ENCODE measurements around the gene CDH6.

CDH6 gene

DNA sequence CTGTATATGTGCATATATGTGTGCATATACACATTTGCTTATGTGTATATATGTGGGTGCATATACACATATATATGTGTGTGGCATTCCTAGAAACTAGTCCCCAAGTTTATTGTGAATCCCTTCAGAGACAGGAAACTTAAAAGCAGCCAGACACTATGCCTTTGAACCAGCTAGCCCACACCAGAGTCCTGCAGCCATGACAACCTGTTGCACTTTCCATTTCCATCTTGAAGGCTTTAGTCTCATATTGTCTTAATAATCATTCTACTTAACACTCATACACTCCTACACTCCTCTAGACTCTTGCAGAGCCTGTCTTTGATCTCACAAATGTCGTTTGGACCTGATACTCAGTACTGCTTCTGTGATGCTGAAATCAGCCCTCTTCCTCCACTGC, 34.8 kb upstream of the CDH6 start:
- no peak overlapping the region for H3K27ac ChIP-seq (ENCODE audit: insufficient read depth in 1 of 2, low read depth in 1 of 2, low read length in 2 of 2, poor library complexity in 1 of 2, severe bottlenecking in 2 of 2)
- WGBS (ENCODE audit: insufficient coverage) = 86% methylated on average over 1 of the region's 1 CpG

GRCh38 chr5:31161781-31162181, 31.7 kb upstream of the CDH6 start:
- no peak overlapping the region for H3K4me3 ChIP-seq (ENCODE audit: control insufficient read depth in 1 of 7, extremely low read depth in 1 of 7, insufficient read depth in 4 of 7, low read depth in 2 of 7, low read length in 6 of 7)
- ChIA-PET CTCF (interaction anchor here (0.7 to 0.9 kb wide), 2 partner anchors 24 to 259 kb away, joined by 3 read pairs; no protein-coding TSS in a partner anchor), POLR2A (no interaction called here)
- peaks cover 0 to 4% (median 0%) of the 10 kb centered on the region in 5 experiments for H3K27me3 ChIP-seq (replicated peaks in 2 of 5; ENCODE audit: control insufficient read depth in 4 of 5, insufficient read depth in 5 of 5, low read length in 4 of 5)
- no peaks in the 10 kb centered on the region for H3K4me1 ChIP-seq (ENCODE audit: control extremely low read depth in 1 of 4, control insufficient read depth in 4 of 4, insufficient read depth in 4 of 4, low read length in 3 of 4)
- no peak for DNase-seq
- no peaks in the 10 kb centered on the region for H3K36me3 ChIP-seq (ENCODE audit: control insufficient read depth in 4 of 4, insufficient read depth in 4 of 4, low read length in 3 of 4)
- no peak overlapping the region for H3K27ac ChIP-seq (ENCODE audit: insufficient read depth in 1 of 2, low read depth in 1 of 2, low read length in 2 of 2, poor library complexity in 1 of 2, severe bottlenecking in 2 of 2)
- no peaks in the 10 kb centered on the region for H3K9me3 ChIP-seq (ENCODE audit: control extremely low read depth in 1 of 5, control insufficient read depth in 4 of 5, insufficient read depth in 2 of 5, low read depth in 1 of 5, low read length in 4 of 5)
- 48% methylated on average over 2 of the region's 2 CpGs for WGBS (ENCODE audit: insufficient coverage)

More for the DNA sequence above, 34.8 kb upstream of the CDH6 start:
- Histone ChIP-seq H3K9me3 (ENCODE audit: control extremely low read depth in 1 of 5, control insufficient read depth in 4 of 5, insufficient read depth in 2 of 5, low read depth in 1 of 5, low read length in 4 of 5) (no peaks in the 10 kb centered on the region), H3K36me3 (ENCODE audit: control insufficient read depth in 4 of 4, insufficient read depth in 4 of 4, low read length in 3 of 4) (no peaks in the 10 kb centered on the region), H3K27me3 (replicated peaks in 2 of 5; ENCODE audit: control insufficient read depth in 4 of 5, insufficient read depth in 5 of 5, low read length in 4 of 5) (peaks cover 0 to 4% (median 0%) of the 10 kb centered on the region in 5 experiments), H3K4me1 (ENCODE audit: control extremely low read depth in 1 of 4, control insufficient read depth in 4 of 4, insufficient read depth in 4 of 4, low read length in 3 of 4) (no peaks in the 10 kb centered on the region), H3K4me3 (ENCODE audit: control insufficient read depth in 1 of 7, extremely low read depth in 1 of 7, insufficient read depth in 4 of 7, low read depth in 2 of 7, low read length in 6 of 7) (no peak overlapping the region)
- ChIA-PET CTCF (interaction anchor here (1.0 kb wide), 1 partner anchor 28 kb away, joined by 3 read pairs; no protein-coding TSS in a partner anchor), POLR2A (no interaction called here)
- DNase-seq = no peak

- POLR2A ChIA-PET = no interaction called here
- no peak overlapping the region for H3K27ac ChIP-seq (ENCODE audit: insufficient read depth in 1 of 2, low read depth in 1 of 2, low read length in 2 of 2, poor library complexity in 1 of 2, severe bottlenecking in 2 of 2)
- WGBS (ENCODE audit: insufficient coverage) = no CpG with 5 or more reads among the region's 2 CpGs
- no peaks in the 10 kb centered on the region for H3K9me3 ChIP-seq (ENCODE audit: control extremely low read depth in 1 of 5, control insufficient read depth in 4 of 5, insufficient read depth in 2 of 5, low read depth in 1 of 5, low read length in 4 of 5)
- no peaks in the 10 kb centered on the region for H3K27me3 ChIP-seq (replicated peaks in 2 of 5; ENCODE audit: control insufficient read depth in 4 of 5, insufficient read depth in 5 of 5, low read length in 4 of 5)
- no peaks in the 10 kb centered on the region for H3K4me1 ChIP-seq (ENCODE audit: control extremely low read depth in 1 of 4, control insufficient read depth in 4 of 4, insufficient read depth in 4 of 4, low read length in 3 of 4)
- CTCF ChIA-PET = no interaction called here
- no peaks in the 10 kb centered on the region for H3K36me3 ChIP-seq (ENCODE audit: control insufficient read depth in 4 of 4, insufficient read depth in 4 of 4, low read length in 3 of 4)
- no peak for DNase-seq
- no peak overlapping the region for H3K4me3 ChIP-seq (ENCODE audit: control insufficient read depth in 1 of 7, extremely low read depth in 1 of 7, insufficient read depth in 4 of 7, low read depth in 2 of 7, low read length in 6 of 7)
Observed at GRCh38 chr5:31165729-31166128, 27.8 kb upstream of the CDH6 start.

DNA sequence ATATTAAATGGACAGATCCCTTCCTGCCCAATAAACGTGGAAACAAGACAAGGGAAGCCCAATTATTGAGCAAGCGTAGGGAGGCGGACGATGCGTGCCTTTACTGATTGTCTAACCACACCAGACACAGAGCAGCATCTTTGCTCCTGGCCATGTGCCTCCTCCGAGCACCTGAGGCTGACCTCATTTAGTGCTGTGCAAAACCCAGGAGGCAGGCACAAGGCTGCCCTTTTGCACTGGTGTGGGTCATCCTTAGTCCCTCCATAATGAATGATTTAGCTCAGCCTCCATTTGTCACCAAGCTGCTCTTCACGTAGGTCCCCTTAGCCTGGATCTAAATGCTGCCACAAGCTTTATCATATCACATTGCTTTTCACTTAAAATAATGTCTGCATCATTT, 24.1 kb upstream of the CDH6 start:
- Histone ChIP-seq H3K4me1 (ENCODE audit: control extremely low read depth in 1 of 4, control insufficient read depth in 4 of 4, insufficient read depth in 4 of 4, low read length in 3 of 4) (no peaks in the 10 kb centered on the region), H3K27ac (ENCODE audit: insufficient read depth in 1 of 2, low read depth in 1 of 2, low read length in 2 of 2, poor library complexity in 1 of 2, severe bottlenecking in 2 of 2) (no peak overlapping the region), H3K36me3 (ENCODE audit: control insufficient read depth in 4 of 4, insufficient read depth in 4 of 4, low read length in 3 of 4) (no peaks in the 10 kb centered on the region), H3K27me3 (replicated peaks in 2 of 5; ENCODE audit: control insufficient read depth in 4 of 5, insufficient read depth in 5 of 5, low read length in 4 of 5) (no peaks in the 10 kb centered on the region), H3K9me3 (ENCODE audit: control extremely low read depth in 1 of 5, control insufficient read depth in 4 of 5, insufficient read depth in 2 of 5, low read depth in 1 of 5, low read length in 4 of 5) (no peaks in the 10 kb centered on the region), H3K4me3 (ENCODE audit: control insufficient read depth in 1 of 7, extremely low read depth in 1 of 7, insufficient read depth in 4 of 7, low read depth in 2 of 7, low read length in 6 of 7) (no peak overlapping the region)
- ChIA-PET CTCF (interaction anchor here (1.8 kb wide), 1 partner anchor 17 kb away, joined by 5 read pairs; no protein-coding TSS in a partner anchor), POLR2A (no interaction called here)
- 96% methylated on average over 7 of the region's 7 CpGs for WGBS (ENCODE audit: insufficient coverage)
- no peak for DNase-seq

GRCh38 chr5:31172881-31173280, 20.6 kb upstream of the CDH6 start:
- ChIA-PET CTCF (interaction anchor here (0.6 to 1.1 kb wide), 2 partner anchors 14 to 165 kb away, joined by 3 read pairs; no protein-coding TSS in a partner anchor), POLR2A (no interaction called here)
- no peak overlapping the region for H3K27ac ChIP-seq (ENCODE audit: insufficient read depth in 1 of 2, low read depth in 1 of 2, low read length in 2 of 2, poor library complexity in 1 of 2, severe bottlenecking in 2 of 2)
- no peak for DNase-seq
- H3K4me1 ChIP-seq (ENCODE audit: control extremely low read depth in 1 of 4, control insufficient read depth in 4 of 4, insufficient read depth in 4 of 4, low read length in 3 of 4) = no peaks in the 10 kb centered on the region
- no peaks in the 10 kb centered on the region for H3K36me3 ChIP-seq (ENCODE audit: control insufficient read depth in 4 of 4, insufficient read depth in 4 of 4, low read length in 3 of 4)
- no peak overlapping the region for H3K4me3 ChIP-seq (ENCODE audit: control insufficient read depth in 1 of 7, extremely low read depth in 1 of 7, insufficient read depth in 4 of 7, low read depth in 2 of 7, low read length in 6 of 7)
- no peaks in the 10 kb centered on the region for H3K9me3 ChIP-seq (ENCODE audit: control extremely low read depth in 1 of 5, control insufficient read depth in 4 of 5, insufficient read depth in 2 of 5, low read depth in 1 of 5, low read length in 4 of 5)
- no peaks in the 10 kb centered on the region for H3K27me3 ChIP-seq (replicated peaks in 2 of 5; ENCODE audit: control insufficient read depth in 4 of 5, insufficient read depth in 5 of 5, low read length in 4 of 5)

DNA sequence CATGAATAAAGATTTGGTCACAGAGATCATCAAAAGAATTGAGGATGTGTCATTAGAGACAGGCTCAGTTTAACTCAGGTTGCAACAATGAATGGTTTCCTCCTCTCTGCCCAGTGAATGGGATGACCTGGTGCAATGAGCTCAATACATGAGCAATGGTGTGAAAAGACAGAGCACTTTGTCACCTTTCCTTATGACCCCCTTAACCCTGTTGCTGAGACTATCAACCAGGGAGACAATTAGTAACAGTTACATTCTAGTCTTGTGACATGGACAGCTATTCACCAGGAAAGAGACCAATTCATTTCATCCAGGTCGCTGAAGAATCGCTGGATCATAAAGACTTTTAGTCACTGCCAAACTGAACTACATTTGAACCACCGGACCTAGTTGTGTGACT, 19.9 kb upstream of the CDH6 start:
- POLR2A ChIA-PET = no interaction called here
- no peak overlapping the region for H3K27ac ChIP-seq (ENCODE audit: insufficient read depth in 1 of 2, low read depth in 1 of 2, low read length in 2 of 2, poor library complexity in 1 of 2, severe bottlenecking in 2 of 2)
- no peak overlapping the region for H3K4me3 ChIP-seq (ENCODE audit: control insufficient read depth in 1 of 7, extremely low read depth in 1 of 7, insufficient read depth in 4 of 7, low read depth in 2 of 7, low read length in 6 of 7)
- 100% methylated on average over 2 of the region's 3 CpGs for WGBS (ENCODE audit: insufficient coverage)
- H3K4me1 ChIP-seq (ENCODE audit: control extremely low read depth in 1 of 4, control insufficient read depth in 4 of 4, insufficient read depth in 4 of 4, low read length in 3 of 4) = no peaks in the 10 kb centered on the region
- no peaks in the 10 kb centered on the region for H3K36me3 ChIP-seq (ENCODE audit: control insufficient read depth in 4 of 4, insufficient read depth in 4 of 4, low read length in 3 of 4)
- DNase-seq = no peak
- H3K9me3 ChIP-seq (ENCODE audit: control extremely low read depth in 1 of 5, control insufficient read depth in 4 of 5, insufficient read depth in 2 of 5, low read depth in 1 of 5, low read length in 4 of 5) = no peaks in the 10 kb centered on the region
- no peaks in the 10 kb centered on the region for H3K27me3 ChIP-seq (replicated peaks in 2 of 5; ENCODE audit: control insufficient read depth in 4 of 5, insufficient read depth in 5 of 5, low read length in 4 of 5)
- CTCF ChIA-PET = interaction anchor here (1.1 kb wide), 1 partner anchor 13 kb away, joined by 3 read pairs; no protein-coding TSS in a partner anchor

- WGBS (ENCODE audit: insufficient coverage) = 93% methylated on average over 8 of the region's 8 CpGs
- ChIA-PET POLR2A (no interaction called here), CTCF (no interaction called here)
Observed at GRCh38 chr5:31181376-31181987, 12.0 kb upstream of the CDH6 start.

More at GRCh38 chr5:31181376-31181987, 12.0 kb upstream of the CDH6 start:
- no peaks in the 10 kb centered on the region for H3K4me1 ChIP-seq (ENCODE audit: control extremely low read depth in 1 of 4, control insufficient read depth in 4 of 4, insufficient read depth in 4 of 4, low read length in 3 of 4)
- no peaks in the 10 kb centered on the region for H3K36me3 ChIP-seq (ENCODE audit: control insufficient read depth in 4 of 4, insufficient read depth in 4 of 4, low read length in 3 of 4)
- H3K27ac ChIP-seq (ENCODE audit: insufficient read depth in 1 of 2, low read depth in 1 of 2, low read length in 2 of 2, poor library complexity in 1 of 2, severe bottlenecking in 2 of 2) = no peak overlapping the region
- H3K9me3 ChIP-seq (ENCODE audit: control extremely low read depth in 1 of 5, control insufficient read depth in 4 of 5, insufficient read depth in 2 of 5, low read depth in 1 of 5, low read length in 4 of 5) = no peaks in the 10 kb centered on the region
- H3K4me3 ChIP-seq (ENCODE audit: control insufficient read depth in 1 of 7, extremely low read depth in 1 of 7, insufficient read depth in 4 of 7, low read depth in 2 of 7, low read length in 6 of 7) = no peak overlapping the region
- peaks cover 0 to 11% (median 0%) of the 10 kb centered on the region in 5 experiments for H3K27me3 ChIP-seq (replicated peaks in 2 of 5; ENCODE audit: control insufficient read depth in 4 of 5, insufficient read depth in 5 of 5, low read length in 4 of 5)
- no peak for DNase-seq

Measured in common myeloid progenitor, CD34-positive (primary cell).